Measurements from ENCODE around the gene EML5.
A peak's percentile ranks its signal among the peaks of the same experiment; 100 is the strongest.

Gene EML5

GRCh38 chr14:88825078-88825458, 32.3 kb upstream of the EML5 start:
- TF ChIP-seq TCF12 (IDR thresholded peaks at IDR 0.05; ENCODE audit: low read depth) (no peak), EGR1 (IDR thresholded peaks at IDR 0.05) (no peak), TEAD4 (IDR thresholded peaks at IDR 0.05) (no peak), CREB1 (IDR thresholded peaks at IDR 0.05; ENCODE audit: low read depth) (no peak), EP300 (IDR thresholded peaks at IDR 0.05; ENCODE audit: borderline replicate concordance) (no peak), FOXM1 (IDR thresholded peaks at IDR 0.05; ENCODE audit: borderline replicate concordance, low read depth) (no peak), USF1 (IDR thresholded peaks at IDR 0.05) (no peak), ZBTB7A (IDR thresholded peaks at IDR 0.05; ENCODE audit: low read depth) (no peak), CEBPB (IDR thresholded peaks at IDR 0.05) (no peak), NFIC (IDR thresholded peaks at IDR 0.05) (no peak), RAD21 (IDR thresholded peaks at IDR 0.05; ENCODE audit: low read depth) (no peak), MAX (IDR thresholded peaks at IDR 0.05) (no peak), REST (IDR thresholded peaks at IDR 0.05; ENCODE audit: low read depth) (no peak), TAF1 (IDR thresholded peaks at IDR 0.05; ENCODE audit: low read depth) (no peak)

GRCh38 chr14:88824314-88825077, 31.7 kb upstream of the EML5 start, which contains the start of gene TTC8:
TSS of gene TTC8 (plus strand) at chr14:88824651. CDS start at chr14:88824708, 57 bp downstream.
- 0 out of 2 replicates have a peak, but pooled peaks have one; percentile 17 for TF ChIP-seq EGR1 (IDR thresholded peaks at IDR 0.05)
- no peak for TF ChIP-seq ZBTB7A (IDR thresholded peaks at IDR 0.05; ENCODE audit: low read depth)
- peak; percentile 80 for TF ChIP-seq YY1 (IDR thresholded peaks at IDR 0.05; ENCODE audit: low read depth)
- peak; percentile 82 for TF ChIP-seq TAF1 (IDR thresholded peaks at IDR 0.05; ENCODE audit: low read depth)
- TF ChIP-seq CEBPB (IDR thresholded peaks at IDR 0.05): no peak
- peak; percentile 28; the same call in 1 of the 2 replicates for TF ChIP-seq TCF12 (IDR thresholded peaks at IDR 0.05; ENCODE audit: low read depth)

- TF ChIP-seq TCF12 (IDR thresholded peaks at IDR 0.05; ENCODE audit: low read depth) (no peak), REST (IDR thresholded peaks at IDR 0.05; ENCODE audit: low read depth) (no peak), YY1 (IDR thresholded peaks at IDR 0.05; ENCODE audit: low read depth) (no peak), MAX (IDR thresholded peaks at IDR 0.05) (no peak), TEAD4 (IDR thresholded peaks at IDR 0.05) (no peak), USF1 (IDR thresholded peaks at IDR 0.05) (no peak), TAF1 (IDR thresholded peaks at IDR 0.05; ENCODE audit: low read depth) (no peak), CEBPB (IDR thresholded peaks at IDR 0.05) (no peak), ZBTB7A (IDR thresholded peaks at IDR 0.05; ENCODE audit: low read depth) (no peak), EP300 (IDR thresholded peaks at IDR 0.05; ENCODE audit: borderline replicate concordance) (no peak), RAD21 (IDR thresholded peaks at IDR 0.05; ENCODE audit: low read depth) (no peak), NFIC (IDR thresholded peaks at IDR 0.05) (no peak), EGR1 (IDR thresholded peaks at IDR 0.05) (no peak), FOXM1 (IDR thresholded peaks at IDR 0.05; ENCODE audit: borderline replicate concordance, low read depth) (no peak), CREB1 (IDR thresholded peaks at IDR 0.05; ENCODE audit: low read depth) (no peak)
Observed at GRCh38 chr14:88823968-88824313, 31.2 kb upstream of the EML5 start.

GRCh38 chr14:88821888-88822287, 29.1 kb upstream of the EML5 start:
- TF ChIP-seq EGR1 (IDR thresholded peaks at IDR 0.05): no peak
- no peak for TF ChIP-seq ZBTB7A (IDR thresholded peaks at IDR 0.05; ENCODE audit: low read depth)
- no peak for TF ChIP-seq EP300 (IDR thresholded peaks at IDR 0.05; ENCODE audit: borderline replicate concordance)
- TF ChIP-seq CEBPB (IDR thresholded peaks at IDR 0.05): no peak
- no peak for TF ChIP-seq FOXM1 (IDR thresholded peaks at IDR 0.05; ENCODE audit: borderline replicate concordance, low read depth)
- no peak for TF ChIP-seq MAX (IDR thresholded peaks at IDR 0.05)
- TF ChIP-seq RAD21 (IDR thresholded peaks at IDR 0.05; ENCODE audit: low read depth): no peak
- no peak for TF ChIP-seq TEAD4 (IDR thresholded peaks at IDR 0.05)
- no peak for TF ChIP-seq CREB1 (IDR thresholded peaks at IDR 0.05; ENCODE audit: low read depth)
- TF ChIP-seq NFIC (IDR thresholded peaks at IDR 0.05): no peak
- no peak for TF ChIP-seq REST (IDR thresholded peaks at IDR 0.05; ENCODE audit: low read depth)
- no peak for TF ChIP-seq TAF1 (IDR thresholded peaks at IDR 0.05; ENCODE audit: low read depth)

All from Ishikawa (cell line).